ENCODE data around the gene KATNA1. TPM values are rescaled to one million over a fixed set of nuclear protein-coding genes. Genes with fewer than 3 reads are reported as not detected.
A peak's percentile ranks its signal among the peaks of the same experiment; 100 is the strongest.

The KATNA1 gene
- total and polyA plus RNA-seq, 9 of the 15 experiments (the other 6 are each of a cell fraction or from before 2014, with no cell fraction given) = 22.5 to 76.9 (median 45.0) TPM

DNA sequence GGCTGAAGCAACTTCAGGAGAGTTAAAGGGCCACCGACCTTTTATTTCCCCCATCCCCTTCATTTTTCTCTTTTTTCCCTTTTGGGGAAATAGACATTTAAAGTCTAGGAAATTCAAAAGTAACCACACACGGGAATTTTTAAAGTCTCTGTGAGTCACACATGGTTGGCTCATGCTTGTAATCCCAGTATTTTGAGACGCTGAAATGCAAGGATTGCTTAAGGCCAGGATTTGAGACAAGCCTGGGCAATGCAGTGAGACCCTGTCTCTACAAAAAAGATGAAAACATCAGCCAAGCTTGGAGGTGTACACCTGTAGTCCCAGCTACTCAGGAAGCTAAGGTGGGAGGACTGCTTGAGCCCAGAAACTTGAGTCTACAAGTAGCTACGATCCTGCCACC is 34.2 kb downstream of the KATNA1 start:
- Histone ChIP-seq H4K20me1 (replicated peaks; ENCODE audit: control insufficient read depth, insufficient read depth, low read length) (0 out of 2 replicates have a peak, but pooled peaks cover 3% of the 10 kb centered on the region), H3K4me1 (replicated peaks in 1 of 2; ENCODE audit: control insufficient read depth in 2 of 2, insufficient read depth in 2 of 2, low read length in 2 of 2) (no peaks in the 10 kb centered on the region), H3K9ac (ENCODE audit: insufficient read depth in 1 of 2, low read depth in 2 of 2, low read length in 2 of 2) (no peak overlapping the region), H3K36me3 (ENCODE audit: control insufficient read depth, insufficient read depth, low read length) (peaks cover 21% of the 10 kb centered on the region), H2AFZ (ENCODE audit: low read depth, low read length) (no peak overlapping the region), H3K27me3 (ENCODE audit: control insufficient read depth in 2 of 2, insufficient read depth in 2 of 2, low read length in 2 of 2) (no peaks in the 10 kb centered on the region), H3K4me3 (no peak overlapping the region), H3K79me2 (ENCODE audit: control insufficient read depth, insufficient read depth, low read length) (no peaks in the 10 kb centered on the region), H3K27ac (ENCODE audit: extremely low read depth, low read depth, low read length) (no peak overlapping the region), H3K9me1 (ENCODE audit: control insufficient read depth, insufficient read depth, low read length) (no peaks in the 10 kb centered on the region), H3K9me3 (replicated peaks; ENCODE audit: control insufficient read depth, insufficient read depth, low read depth, low read length) (no peaks in the 10 kb centered on the region), H3K4me2 (ENCODE audit: insufficient read depth, low read length) (no peak overlapping the region)
- in situ Hi-C loops (cut with MboI) = no loop called here
- DNase-seq (ENCODE audit: extremely low read depth in 1 of 4, low spot score in 3 of 4) (no peak), FAIRE-seq (no peak), ATAC-seq (no peak)
- CTCF ChIA-PET (ENCODE audit: low intra/inter-chr PET ratio) = no interaction called here
- POLR2A ChIA-PET = interaction anchor here (1.2 to 1.9 kb wide), 3 partner anchors 10 to 16 kb away, joined by 4 to 6 read pairs (median 6); no protein-coding TSS in a partner anchor
- intact Hi-C loops (cut with micrococcal nuclease) = no loop called here
- TF ChIP-seq PREB (CRISPR knock-in tag; IDR thresholded peaks at IDR 0.05) (no peak), ZNF121 (CRISPR knock-in tag; conservative IDR thresholded peaks at IDR 0.05) (peak; percentile 60; the same call in 1 of the 2 replicates)
- no TSS peak for BruUV-seq (replicated peaks)
- 74% methylated on average over 4 of the region's 4 CpGs for WGBS (ENCODE audit: insufficient coverage, low coverage, missing lambda C conversion rate)

DNA sequence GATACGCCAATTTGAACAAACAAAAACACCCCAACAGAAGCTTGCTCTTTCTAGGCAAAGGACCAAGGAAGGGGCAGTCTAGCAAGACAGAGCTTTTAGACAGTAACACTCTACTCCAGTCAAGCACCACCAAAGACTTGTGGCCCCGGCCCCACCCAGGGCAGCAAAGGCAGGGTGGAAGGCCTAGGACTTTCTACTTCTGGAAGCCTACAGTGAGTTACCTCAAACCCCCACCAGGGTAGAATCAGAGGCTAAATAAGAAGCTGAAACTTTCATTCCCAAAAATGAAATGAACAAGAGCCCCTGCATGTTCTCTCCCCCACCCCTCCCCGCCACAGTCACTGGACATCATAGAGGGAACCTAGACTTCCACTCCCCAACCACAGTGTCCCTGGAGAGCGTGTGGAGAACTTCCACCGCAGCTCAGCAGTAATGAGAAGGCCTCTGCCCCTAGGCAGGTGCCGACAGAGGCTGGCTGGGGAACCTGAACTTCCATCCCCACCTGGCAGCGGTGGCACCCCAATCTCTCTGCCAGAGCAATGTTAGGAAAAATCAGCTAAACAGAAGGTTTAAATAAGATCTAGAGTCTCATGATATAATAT is 40.0 kb downstream of the KATNA1 start:
- no peak overlapping the region for H2AFZ ChIP-seq (ENCODE audit: low read depth, low read length)
- BruUV-seq (replicated peaks) = no TSS peak
- no peak for FAIRE-seq
- no peaks in the 10 kb centered on the region for H3K4me1 ChIP-seq (replicated peaks in 1 of 2; ENCODE audit: control insufficient read depth in 2 of 2, insufficient read depth in 2 of 2, low read length in 2 of 2)
- intact Hi-C loops (cut with micrococcal nuclease) = no loop called here
- ATAC-seq = peak; percentile 79
- no peaks in the 10 kb centered on the region for H4K20me1 ChIP-seq (replicated peaks; ENCODE audit: control insufficient read depth, insufficient read depth, low read length)
- in situ Hi-C loops (cut with MboI) = no loop called here
- H3K36me3 ChIP-seq (ENCODE audit: control insufficient read depth, insufficient read depth, low read length) = peaks cover 10% of the 10 kb centered on the region; the same call in 2 of the 3 replicates
- peak in 1 of 4 experiments; percentile 35 for DNase-seq (ENCODE audit: extremely low read depth in 1 of 4, low spot score in 3 of 4)
- no peak overlapping the region for H3K27ac ChIP-seq (ENCODE audit: extremely low read depth, low read depth, low read length)
- H3K9me3 ChIP-seq (replicated peaks; ENCODE audit: control insufficient read depth, insufficient read depth, low read depth, low read length) = no peaks in the 10 kb centered on the region
- CTCF ChIA-PET (ENCODE audit: low intra/inter-chr PET ratio) = interaction anchor here (0.5 kb wide), 1 partner anchor 151 kb away, joined by 3 read pairs; no protein-coding TSS in a partner anchor
- no peak overlapping the region for H3K9ac ChIP-seq (ENCODE audit: insufficient read depth in 1 of 2, low read depth in 2 of 2, low read length in 2 of 2)
- 89% methylated on average over 7 of the region's 7 CpGs for WGBS (ENCODE audit: insufficient coverage, low coverage, missing lambda C conversion rate)
- H3K4me2 ChIP-seq (ENCODE audit: insufficient read depth, low read length) = no peak overlapping the region
- no peaks in the 10 kb centered on the region for H3K9me1 ChIP-seq (ENCODE audit: control insufficient read depth, insufficient read depth, low read length)
- H3K4me3 ChIP-seq = no peak overlapping the region
- no peaks in the 10 kb centered on the region; the same call in 2 of the 3 replicates for H3K79me2 ChIP-seq (ENCODE audit: control insufficient read depth, insufficient read depth, low read length)
- no peaks in the 10 kb centered on the region for H3K27me3 ChIP-seq (ENCODE audit: control insufficient read depth in 2 of 2, insufficient read depth in 2 of 2, low read length in 2 of 2)
- POLR2A ChIA-PET = interaction anchor here (0.6 to 1.5 kb wide), 4 partner anchors 9 to 85 kb away, joined by 3 to 6 read pairs (median 4); no protein-coding TSS in a partner anchor
- TF ChIP-seq ZNF224 (CRISPR knock-in tag; IDR thresholded peaks at IDR 0.05) = no peak
- no peak for TF ChIP-seq XRCC5 (IDR thresholded peaks at IDR 0.05; ENCODE audit: low read depth, low read length)
- TF ChIP-seq ETV5 (CRISPR knock-in tag; IDR thresholded peaks at IDR 0.05; ENCODE audit: low read depth) = no peak
- TF ChIP-seq MCM7 (IDR thresholded peaks at IDR 0.05) = no peak
- TF ChIP-seq MED1 (CRISPR knock-in tag; IDR thresholded peaks at IDR 0.05; ENCODE audit: borderline replicate concordance) = no peak
- TF ChIP-seq NFIC (IDR thresholded peaks at IDR 0.05) = no peak
- no peak for TF ChIP-seq ZNF12 (CRISPR knock-in tag; IDR thresholded peaks at IDR 0.05)
- TF ChIP-seq CTBP1 (IDR thresholded peaks at IDR 0.05; ENCODE audit: borderline replicate concordance) = no peak
- no peak for TF ChIP-seq ZNF444 (CRISPR knock-in tag; IDR thresholded peaks at IDR 0.05)
- TF ChIP-seq MECOM (CRISPR knock-in tag; IDR thresholded peaks at IDR 0.05) = no peak
- TF ChIP-seq ZNF766 (CRISPR knock-in tag; conservative IDR thresholded peaks at IDR 0.05) = no peak
- no peak for TF ChIP-seq ELF2 (CRISPR knock-in tag; IDR thresholded peaks at IDR 0.05)
- TF ChIP-seq ZNF584 (CRISPR knock-in tag; IDR thresholded peaks at IDR 0.05; ENCODE audit: low read depth) = no peak
- no peak for TF ChIP-seq POU5F1 (IDR thresholded peaks at IDR 0.05; ENCODE audit: borderline replicate concordance, low read depth, low read length, partially characterized antibody)
- no peak for TF ChIP-seq ZNF239 (CRISPR knock-in tag; IDR thresholded peaks at IDR 0.05)
